Spleen (tissue), 7 donors: Measurements from ENCODE around the gene DBNL.
"Not testable (repeated sequence)": the region's sequence is repeated elsewhere in the genome, so short reads cannot be mapped to it uniquely, and the experiment has no call there.

Source experiments
- CTCF ChIP-seq, 11 experiments: fragments of 200-600 bp in 7 of 11; fragments of 450-650 bp in 4 of 11; sonication (generic) in 4 of 11; IDR thresholded peaks in 8 of 11; conservative IDR thresholded peaks in 3 of 11; 1 replicate in 7 of 11; 2 replicates in 4 of 11; pipeline versions ENCODE4 v1.4.0 to v1.8.0; 2016 to 2021; ENCODE audit warnings: antibody characterized with exemption in 11 of 11, inconsistent platforms in 4 of 11, mild to moderate bottlenecking in 1 of 11
- POLR2AphosphoS5 ChIP-seq, 3 donors: sonication (generic); formaldehyde crosslinking; IDR thresholded peaks; one replicate each; pipeline ENCODE4 v1.5.1; 2017; ENCODE audit warnings: antibody characterized with exemption in 3 of 3
- donor health status: DM: no; HTN: no; CAD: no; lungs with moderate emphysema.
- donor health status: DM: no; HTN: no; CAD: no.
- donor health status: DM: no; HTN: no; CAD: no.

DNA sequence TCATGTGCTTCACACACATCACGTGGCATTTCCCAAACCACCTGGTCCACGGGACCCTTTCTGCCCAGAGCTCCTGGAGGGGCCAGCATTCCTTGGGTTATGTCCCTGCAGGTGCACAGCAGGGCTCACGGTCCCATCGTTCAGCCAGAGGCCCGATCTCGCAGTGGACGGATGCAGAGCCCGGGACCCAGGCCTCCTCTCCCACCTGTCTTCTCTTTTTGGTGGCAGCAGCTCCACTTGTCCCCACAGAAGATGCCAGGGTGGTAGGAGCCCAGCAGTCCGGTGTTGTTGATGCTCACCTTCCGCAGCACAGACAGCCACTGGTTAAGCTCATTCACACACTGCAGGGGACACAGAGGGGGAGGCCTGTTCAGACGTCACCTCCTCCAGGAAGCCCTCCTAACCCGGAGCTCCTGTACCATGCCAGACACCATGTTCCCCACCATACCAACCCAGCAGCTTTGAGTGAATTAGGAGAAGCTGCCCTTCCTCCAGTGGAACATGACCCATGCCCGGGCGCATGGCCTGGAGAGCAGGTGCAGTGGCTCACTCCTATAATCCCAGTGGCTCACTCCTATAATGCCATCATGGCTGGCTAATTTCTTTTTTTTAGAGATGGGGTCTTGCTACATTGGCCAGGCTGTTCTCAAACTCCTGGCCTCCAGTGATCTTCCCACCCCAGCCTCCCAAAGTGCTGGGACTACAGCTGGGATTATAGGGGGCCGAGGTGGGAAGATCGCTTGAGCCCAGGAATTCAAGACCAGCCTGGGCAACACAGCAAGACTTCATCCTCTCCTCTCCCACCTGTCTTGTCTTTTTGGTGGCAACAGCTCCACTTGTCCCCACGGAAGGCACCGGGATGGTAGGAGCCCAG is 10.3 kb upstream of the DBNL start:
- TF ChIP-seq CTCF (IDR thresholded peaks at IDR 0.05 in 8 of 11, conservative IDR thresholded peaks at IDR 0.05 in 3 of 11); POLR2AphosphoS5 (IDR thresholded peaks at IDR 0.05): not testable (repeated sequence)
